H1 (cell line): ENCODE data around the gene GREB1L. TPM values are rescaled to one million over a fixed set of nuclear protein-coding genes. Genes with fewer than 3 reads are reported as not detected.

Experiments used
- BRCA1 ChIP-seq: IDR thresholded peaks from 2 replicates; pipeline ENCODE4 v1.6.1; 2012; ENCODE audit warnings: low read depth, low read length, improper control_type of control experiment
- CHD7 ChIP-seq: fragments of 300-600 bp; sonication (generic); IDR thresholded peaks from 2 replicates; pipeline ENCODE4 v1.7.1; 2012; ENCODE audit warnings: low read length, moderate library complexity, mild to moderate bottlenecking, inconsistent platforms; ENCODE audit not compliant: insufficient replicate concordance
- JUN ChIP-seq: IDR thresholded peaks from 2 replicates; pipeline ENCODE4 v1.6.1; 2011; ENCODE audit warnings: low read depth, mild to moderate bottlenecking, improper control_type of control experiment, low read length
- NANOG ChIP-seq: IDR thresholded peaks from 2 replicates; pipeline ENCODE4 v1.6.1; 2011; ENCODE audit warnings: low read length, low read depth, mild to moderate bottlenecking, inconsistent platforms; ENCODE audit not compliant: insufficient read depth, poor library complexity, severe bottlenecking
- SP1 ChIP-seq: IDR thresholded peaks from 2 replicates; pipeline ENCODE4 v1.6.1; 2011; ENCODE audit warnings: low read depth, low read length
- SUZ12 ChIP-seq: fragments of 200-600 bp; sonication (generic); IDR thresholded peaks from 2 replicates; pipeline ENCODE4 v1.6.1; 2012; ENCODE audit warnings: mild to moderate bottlenecking, inconsistent platforms, low read length, moderate library complexity, mixed read lengths
- TAF7 ChIP-seq: optimal IDR thresholded peaks from 2 replicates; pipeline ENCODE3; 2011; ENCODE audit warnings: low read depth, mild to moderate bottlenecking, inconsistent platforms, low read length, moderate library complexity, borderline replicate concordance
- polyA plus RNA-seq, 7 experiments: library from polyadenylated mRNA; depleted of rRNA in 3 of 7; stranded (reverse) in 5 of 7; unstranded in 2 of 7; fragments of >200 nt in 5 of 7; fragments of 200-250 nt in 2 of 7; gene quantifications; 1 replicate in 5 of 7; 2 replicates in 1 of 7; 4 replicates in 1 of 7; pipeline versions ENCODE4 v1.2.1 to v1.2.3, GENCODE V29; 2011 to 2013; ENCODE audit warnings: missing spikeins in 2 of 7, mixed read lengths in 2 of 7
- total RNA-seq: library from RNA; stranded (reverse); fragmentation: NEBNext Ultra II Directional; extraction: Animal tissue kit (Norgen Biotek cat#: 25700); gene quantifications from 2 replicates; pipeline ENCODE4 v1.2.1, GENCODE V29; 2021

The GREB1L gene
- total and polyA plus RNA-seq, 2 of the 8 experiments (the other 6 are each of a cell fraction or from before 2014, with no cell fraction given), result 0.34 to 1.6 TPM

GRCh38 chr18:21548647-21549046, 306.6 kb downstream of the GREB1L start (continued):
- TF ChIP-seq CHD7 (no peak), JUN (no peak), NANOG (no peak), TAF7 (no peak), SUZ12 (no peak), BRCA1 (no peak), SP1 (no peak)
